Neuronal stem cell (in vitro differentiated cells): ENCODE results near the gene DIO3.
A peak's percentile ranks its signal among the peaks of the same experiment; 100 is the strongest.

Source experiments
- DNase-seq: peaks from one replicate; pipeline ENCODE4 v3.0.0-alpha.2; 2013; ENCODE audit warnings: low spot score
- H2AFZ ChIP-seq: one replicate; pipeline ENCODE4 v1.6.1; 2013; ENCODE audit warnings: mild to moderate bottlenecking, low read length, inconsistent platforms
- H2AK5ac ChIP-seq: 2 replicates; pipeline ENCODE4 v1.6.1; 2013; ENCODE audit warnings: low read depth, mild to moderate bottlenecking, inconsistent platforms, low read length, moderate library complexity, mixed read lengths
- H2BK120ac ChIP-seq: 2 replicates; pipeline ENCODE4 v1.6.1; 2013; ENCODE audit warnings: low read depth, mild to moderate bottlenecking, inconsistent platforms, low read length, moderate library complexity, mixed read lengths
- H2BK12ac ChIP-seq: one replicate; pipeline ENCODE4 v1.6.1; 2013; ENCODE audit warnings: low read length, inconsistent platforms
- H2BK15ac ChIP-seq: 2 replicates; pipeline ENCODE4 v1.6.1; 2013; ENCODE audit warnings: mild to moderate bottlenecking, low read length, inconsistent platforms, mixed read lengths
- H2BK5ac ChIP-seq: one replicate; pipeline ENCODE4 v1.6.1; 2013; ENCODE audit warnings: inconsistent platforms, mild to moderate bottlenecking, low read length, moderate library complexity
- H3K14ac ChIP-seq: one replicate; pipeline ENCODE4 v1.6.1; 2013; ENCODE audit warnings: low read length, inconsistent platforms
- H3K18ac ChIP-seq: 2 replicates; pipeline ENCODE4 v1.6.1; 2013; ENCODE audit warnings: low read length, inconsistent platforms
- H3K23ac ChIP-seq: 2 replicates; pipeline ENCODE4 v1.6.1; 2013; ENCODE audit warnings: low read depth, mild to moderate bottlenecking, mixed read lengths, low read length, inconsistent platforms; ENCODE audit not compliant: poor library complexity
- H3K27ac ChIP-seq: replicated peaks from 3 replicates; pipeline ENCODE4 v1.5.1; 2013; ENCODE audit warnings: low read length, inconsistent platforms
- H3K27me3 ChIP-seq, 3 experiments: 2 replicates each; pipeline ENCODE4 v1.6.1; 2013; ENCODE audit warnings: low read length in 3 of 3, mild to moderate bottlenecking in 2 of 3, inconsistent platforms in 1 of 3, low read depth in 1 of 3, mixed read lengths in 1 of 3, moderate library complexity in 1 of 3; ENCODE audit not compliant: control insufficient read depth in 3 of 3, insufficient read depth in 3 of 3
- H3K36me3 ChIP-seq, 2 donors: replicated peaks in 1 of 2; 2 replicates each; pipeline ENCODE4 v1.6.1; 2013; ENCODE audit warnings: low read length in 2 of 2; ENCODE audit not compliant: control insufficient read depth in 2 of 2, insufficient read depth in 2 of 2
- H3K4ac ChIP-seq: 2 replicates; pipeline ENCODE4 v1.6.1; 2013; ENCODE audit warnings: inconsistent platforms, mild to moderate bottlenecking, low read length, moderate library complexity
- H3K4me1 ChIP-seq, 2 donors: 1 replicate in 1 of 2; 2 replicates in 1 of 2; pipeline ENCODE4 v1.6.1; 2013; ENCODE audit warnings: low read length in 2 of 2, low read depth in 1 of 2; ENCODE audit not compliant: control insufficient read depth in 2 of 2, insufficient read depth in 1 of 2
- H3K4me2 ChIP-seq: one replicate; pipeline ENCODE4 v1.6.1; 2013; ENCODE audit warnings: mild to moderate bottlenecking, low read length, inconsistent platforms; ENCODE audit not compliant: insufficient read depth, poor library complexity, severe bottlenecking
- H3K4me3 ChIP-seq, 2 donors: 2 replicates each; pipeline ENCODE4 v1.5.1; 2013; ENCODE audit warnings: low read length in 2 of 2, mild to moderate bottlenecking in 2 of 2, inconsistent platforms in 1 of 2, moderate library complexity in 1 of 2
- H3K79me1 ChIP-seq: one replicate; pipeline ENCODE4 v1.6.1; 2013; ENCODE audit warnings: low read depth, mild to moderate bottlenecking, inconsistent platforms, low read length, moderate library complexity
- H3K9ac ChIP-seq: one replicate; pipeline ENCODE4 v1.6.1; 2013; ENCODE audit warnings: mild to moderate bottlenecking, low read depth, low read length, inconsistent platforms; ENCODE audit not compliant: poor library complexity
- H3K9me3 ChIP-seq, 2 donors: replicated peaks in 1 of 2; 2 replicates each; pipeline versions ENCODE3 to v1.6.1; 2013; ENCODE audit warnings: low read length in 2 of 2, mild to moderate bottlenecking in 2 of 2, inconsistent platforms in 1 of 2, low read depth in 1 of 2, mixed read lengths in 1 of 2, moderate library complexity in 1 of 2; ENCODE audit not compliant: control insufficient read depth in 2 of 2, insufficient read depth in 1 of 2
- H4K8ac ChIP-seq: one replicate; pipeline ENCODE4 v1.6.1; 2013; ENCODE audit warnings: low read depth, mild to moderate bottlenecking, inconsistent platforms, low read length, moderate library complexity
- H4K91ac ChIP-seq: one replicate; pipeline ENCODE4 v1.6.1; 2013; ENCODE audit warnings: low read length, low read depth, mild to moderate bottlenecking, inconsistent platforms; ENCODE audit not compliant: poor library complexity
- WGBS, 2 donors: extraction: QIAGEN DNeasy Blood & Tissue Kit; methylation state at CpG; one replicate each; pipeline ENCODE4 v1.1.7; 2013; ENCODE audit warnings: missing lambda C conversion rate in 2 of 2, mixed read lengths in 1 of 2; ENCODE audit not compliant: insufficient read length in 2 of 2, insufficient replicate concordance in 1 of 2; ENCODE audit errors: extremely low coverage in 2 of 2; 5-methylcytosine and 5-hydroxymethylcytosine counted together

The DIO3 gene

GRCh38 chr14:101587441-101587911, 26.2 kb downstream of the DIO3 start:
- Histone ChIP-seq H3K4ac (no peak overlapping the region), H3K18ac (peak overlapping the region; percentile 50), H4K8ac (no peak overlapping the region), H3K14ac (peak overlapping the region; percentile 63), H4K91ac (no peak overlapping the region), H3K27me3 (no peaks in the 10 kb centered on the region), H2BK120ac (no peak overlapping the region), H2AFZ (no peak overlapping the region), H2AK5ac (peak overlapping the region; percentile 54), H3K4me3 (no peak overlapping the region), H3K79me1 (no peaks in the 10 kb centered on the region), H3K4me2 (no peak overlapping the region), H3K9ac (no peak overlapping the region), H3K23ac (no peak overlapping the region), H2BK5ac (peak overlapping the region; percentile 78), H2BK12ac (peak overlapping the region; percentile 14), H3K4me1 (peaks cover 8 to 11% of the 10 kb centered on the region in 2 donors), H2BK15ac (peak overlapping the region; percentile 15), H3K9me3 (peaks cover 0 to 4% of the 10 kb centered on the region in 2 donors), H3K27ac (no peak overlapping the region), H3K36me3 (no peaks in the 10 kb centered on the region)
- no peak for DNase-seq
- WGBS, 2 donors = no CpG with 5 or more reads among the region's 29 CpGs

GRCh38 chr14:101588286-101588975, 27.1 kb downstream of the DIO3 start:
- Histone ChIP-seq H3K4ac (no peak overlapping the region), H2BK5ac (peak overlapping the region; percentile 78), H2BK120ac (no peak overlapping the region), H3K4me1 (peaks cover 8 to 11% of the 10 kb centered on the region in 2 donors), H3K14ac (no peak overlapping the region), H3K23ac (no peak overlapping the region), H4K8ac (no peak overlapping the region), H3K18ac (peak overlapping the region; percentile 78), H4K91ac (peak overlapping the region; percentile 85), H3K79me1 (no peaks in the 10 kb centered on the region), H3K4me3 (no peak overlapping the region), H2BK15ac (no peak overlapping the region), H3K9me3 (peaks cover 0 to 4% of the 10 kb centered on the region in 2 donors), H3K4me2 (no peak overlapping the region), H2AFZ (peak overlapping the region; percentile 37), H2BK12ac (peak overlapping the region; percentile 50), H2AK5ac (peak overlapping the region; percentile 54), H3K27ac (no peak overlapping the region), H3K27me3 (no peaks in the 10 kb centered on the region), H3K36me3 (no peaks in the 10 kb centered on the region), H3K9ac (no peak overlapping the region)
- WGBS, 2 donors = no CpG with 5 or more reads among the region's 17 CpGs
- no peak for DNase-seq

GRCh38 chr14:101588990-101589389, 27.7 kb downstream of the DIO3 start:
- no peak overlapping the region for H3K4me3 ChIP-seq
- H3K36me3 ChIP-seq = no peaks in the 10 kb centered on the region
- H2BK120ac ChIP-seq = no peak overlapping the region
- H3K9ac ChIP-seq = no peak overlapping the region
- no peak overlapping the region for H3K27ac ChIP-seq
- H3K79me1 ChIP-seq = no peaks in the 10 kb centered on the region
- no peaks in the 10 kb centered on the region for H3K27me3 ChIP-seq
- H3K4ac ChIP-seq = no peak overlapping the region
- H2BK12ac ChIP-seq = no peak overlapping the region
- H2AK5ac ChIP-seq = no peak overlapping the region
- H3K18ac ChIP-seq = peak overlapping the region; percentile 58
- H3K23ac ChIP-seq = no peak overlapping the region
- peaks cover 8 to 11% of the 10 kb centered on the region in 2 donors for H3K4me1 ChIP-seq
- H3K14ac ChIP-seq = no peak overlapping the region
- H2BK5ac ChIP-seq = no peak overlapping the region
- WGBS, 2 donors = no CpG with 5 or more reads among the region's 6 CpGs
- peaks cover 0 to 4% of the 10 kb centered on the region in 2 donors for H3K9me3 ChIP-seq
- DNase-seq = no peak
- peak overlapping the region; percentile 24 for H4K91ac ChIP-seq
- no peak overlapping the region for H3K4me2 ChIP-seq
- no peak overlapping the region for H2BK15ac ChIP-seq
- peak overlapping the region; percentile 37 for H2AFZ ChIP-seq
- H4K8ac ChIP-seq = no peak overlapping the region

GRCh38 chr14:101589486-101590015, 28.3 kb downstream of the DIO3 start:
- Histone ChIP-seq H3K27me3 (no peaks in the 10 kb centered on the region), H3K27ac (no peak overlapping the region), H3K9ac (no peak overlapping the region), H2AK5ac (no peak overlapping the region), H3K79me1 (no peaks in the 10 kb centered on the region), H3K18ac (peak overlapping the region; percentile 41), H3K4ac (no peak overlapping the region), H3K4me1 (peaks cover 8 to 11% of the 10 kb centered on the region in 2 donors), H3K9me3 (peaks cover 0 to 3% of the 10 kb centered on the region in 2 donors), H2BK15ac (no peak overlapping the region), H4K8ac (no peak overlapping the region), H2BK12ac (no peak overlapping the region), H3K14ac (no peak overlapping the region), H3K23ac (no peak overlapping the region), H4K91ac (no peak overlapping the region), H2AFZ (peak overlapping the region; percentile 37), H2BK120ac (no peak overlapping the region), H2BK5ac (no peak overlapping the region), H3K4me2 (no peak overlapping the region), H3K36me3 (no peaks in the 10 kb centered on the region), H3K4me3 (peak overlapping the region in 1 of 2 donors; percentile 32)
- DNase-seq = no peak
- no CpG with 5 or more reads among the region's 3 CpGs for WGBS, 2 donors
